Central memory CD4-positive, alpha-beta T cell (primary cell): ENCODE measurements around the gene PLA2G2A.
"Not testable (repeated sequence)": the region's sequence is repeated elsewhere in the genome, so short reads cannot be mapped to it uniquely, and the experiment has no call there.

Source experiments
- DNase-seq: peaks from one replicate; pipeline ENCODE4 v3.0.0; 2022

The PLA2G2A gene

GRCh38 chr1:19971664-19972063, 7.8 kb downstream of the PLA2G2A start:
- DNase-seq = no peak

GRCh38 chr1:19969898-19970660, 9.3 kb downstream of the PLA2G2A start:
- no peak for DNase-seq

- no peak for DNase-seq
Measured at GRCh38 chr1:19967808-19968207, 11.6 kb downstream of the PLA2G2A start.

- no peak for DNase-seq
Measured at GRCh38 chr1:19964542-19964941, 14.9 kb downstream of the PLA2G2A start.

- no peak for DNase-seq
Measured at GRCh38 chr1:19963636-19964035, 15.8 kb downstream of the PLA2G2A start.

- no peak for DNase-seq
Measured at GRCh38 chr1:19960591-19960990, 18.8 kb downstream of the PLA2G2A start.

GRCh38 chr1:19957779-19958178, 21.6 kb downstream of the PLA2G2A start:
- DNase-seq = no peak

GRCh38 chr1:19955534-19956170, 23.8 kb downstream of the PLA2G2A start:
- no peak for DNase-seq

- DNase-seq = no peak
Measured at GRCh38 chr1:19954059-19954458, 25.4 kb downstream of the PLA2G2A start.

- no peak for DNase-seq
Measured at GRCh38 chr1:19949016-19949415, 30.4 kb downstream of the PLA2G2A start.

- no peak for DNase-seq
Measured at GRCh38 chr1:19946971-19947370, 32.4 kb downstream of the PLA2G2A start.

GRCh38 chr1:19946331-19946751, 33.1 kb downstream of the PLA2G2A start:
- DNase-seq = no peak

- DNase-seq = no peak
Measured at GRCh38 chr1:19945914-19946313, 33.5 kb downstream of the PLA2G2A start.

GRCh38 chr1:19942657-19943056, 36.8 kb downstream of the PLA2G2A start:
- no peak for DNase-seq

GRCh38 chr1:19942088-19942487, 37.3 kb downstream of the PLA2G2A start:
- DNase-seq = no peak

GRCh38 chr1:19941206-19941568, 38.2 kb downstream of the PLA2G2A start:
- DNase-seq = no peak

- DNase-seq = no peak
Measured at GRCh38 chr1:19940486-19941205, 38.8 kb downstream of the PLA2G2A start.

GRCh38 chr1:19938472-19938871, 40.9 kb downstream of the PLA2G2A start:
- no peak for DNase-seq

- no peak for DNase-seq
Measured at GRCh38 chr1:19936061-19936750, 43.2 kb downstream of the PLA2G2A start.

- DNase-seq = no peak
Measured at GRCh38 chr1:19934336-19934735, 45.1 kb downstream of the PLA2G2A start.

- DNase-seq = no peak
Measured at GRCh38 chr1:19932866-19933265, 46.6 kb downstream of the PLA2G2A start.

- not testable (repeated sequence) for DNase-seq
Measured at GRCh38 chr1:19927130-19927421, 52.3 kb downstream of the PLA2G2A start.
